M059J (cell line): Measurements from ENCODE around the gene RTN4IP1. TPM values are rescaled to one million over a fixed set of nuclear protein-coding genes. Genes with fewer than 3 reads are reported as not detected.

Source experiments
- DNase-seq: peaks from one replicate; pipeline ENCODE4 v3.0.0-alpha.2; 2012; ENCODE audit warnings: low read depth
- total RNA-seq: library from RNA; depleted of rRNA; stranded (reverse); fragments of >200 nt; shearing (Covaris generic); gene quantifications from 2 replicates; pipeline ENCODE4 v1.2.3, GENCODE V29; 2014

Gene RTN4IP1
- total RNA-seq, 1 experiment from 2014 or later: 13.3 TPM

DNA sequence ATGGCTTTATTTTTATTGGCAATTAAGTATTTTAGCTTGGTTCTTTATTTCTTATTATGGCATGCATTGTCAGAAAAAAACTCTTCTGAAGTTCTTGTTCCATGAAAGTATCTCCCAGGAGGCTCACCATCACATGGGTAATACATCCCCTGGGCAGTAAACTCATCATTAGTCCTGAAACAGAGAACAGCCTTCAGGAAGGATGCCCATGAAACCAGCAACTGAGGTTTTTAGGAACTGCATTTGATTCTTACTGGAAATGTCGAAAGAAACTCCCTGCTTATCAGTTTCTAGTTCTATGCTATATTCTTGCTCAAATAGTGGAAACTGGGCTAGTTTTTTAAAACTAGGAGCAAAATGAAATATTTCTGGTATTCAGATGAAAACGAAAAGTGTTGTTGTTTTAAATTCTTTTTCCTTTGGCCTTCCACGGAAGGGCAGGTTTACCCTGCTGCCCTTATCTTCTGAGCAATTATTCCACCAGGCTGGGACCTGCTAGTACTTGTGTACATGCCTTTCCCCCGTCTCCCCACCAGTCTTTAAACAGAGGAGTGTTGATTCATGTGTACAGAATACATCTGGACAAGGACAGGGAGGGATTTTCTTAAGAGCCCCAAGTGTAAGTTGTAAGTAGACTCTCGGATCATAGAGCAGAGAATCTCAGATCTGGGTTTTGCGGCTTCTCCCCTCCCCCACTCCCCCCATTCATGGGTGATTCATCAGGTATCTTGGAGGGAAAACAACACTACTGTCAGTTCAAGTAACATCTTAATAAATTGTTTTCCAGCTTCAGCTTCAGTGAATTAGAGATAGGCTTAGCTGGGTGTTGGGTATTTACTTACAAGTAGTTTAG is 81.5 kb downstream of the RTN4IP1 start:
- peak; percentile 63 for DNase-seq

DNA sequence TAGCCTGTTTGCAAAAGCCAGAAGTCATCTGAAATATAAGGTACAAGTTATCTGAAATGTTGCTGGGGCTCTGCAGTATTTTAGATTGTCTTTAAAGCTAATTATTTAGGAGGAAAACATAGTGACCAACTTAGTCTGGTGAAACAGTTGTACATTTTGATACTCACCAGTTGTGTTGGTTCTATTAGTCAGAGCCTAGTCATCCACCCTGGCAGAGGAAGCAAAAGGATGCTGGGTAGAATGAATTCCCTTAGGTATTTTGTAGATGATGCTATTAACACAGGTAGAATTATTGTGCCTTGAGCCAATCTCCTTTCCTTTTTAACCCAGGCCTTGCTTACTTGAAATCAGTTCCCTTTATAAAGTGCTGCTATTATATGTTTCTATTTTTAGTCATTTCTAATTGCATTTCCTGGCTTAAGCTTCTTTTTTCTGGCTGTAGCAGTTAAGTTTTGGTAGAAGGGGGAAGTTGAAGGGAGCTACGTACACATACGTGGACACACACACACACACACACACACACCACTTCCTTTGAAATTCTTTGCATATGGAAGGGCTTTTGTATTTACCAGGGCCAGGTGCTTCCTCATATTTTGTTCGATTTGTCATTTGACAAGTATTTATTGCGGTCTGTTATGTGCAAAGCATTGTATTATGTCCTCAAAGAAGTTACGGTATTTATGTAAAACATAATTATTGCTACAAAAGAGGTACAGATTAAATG is 82.4 kb downstream of the RTN4IP1 start:
- DNase-seq: peak; percentile 91

GRCh38 chr6:106546261-106546690 is 83.0 kb downstream of the RTN4IP1 start:
- peak; percentile 82 for DNase-seq

DNA sequence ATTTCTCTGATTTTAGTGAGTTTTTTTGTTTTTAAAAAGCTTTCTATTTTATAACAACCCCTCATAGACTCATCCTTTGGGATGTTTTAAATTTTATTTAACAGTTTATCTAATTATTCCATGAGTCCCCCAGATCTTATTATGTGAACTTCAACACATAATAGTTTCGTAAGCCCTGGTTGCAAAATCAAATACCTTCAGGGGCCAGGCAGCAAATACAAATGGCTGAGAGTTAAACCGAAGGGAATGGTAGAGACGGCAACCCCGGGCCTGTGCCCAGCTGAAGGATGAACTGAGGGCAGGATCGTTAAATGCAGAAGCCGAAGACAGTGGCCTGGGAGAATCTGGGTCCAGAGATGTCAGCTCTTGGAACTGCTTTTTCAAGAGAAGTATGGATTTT is 88.4 kb downstream of the RTN4IP1 start:
- DNase-seq: no peak

GRCh38 chr6:106540432-106540831 is 88.9 kb downstream of the RTN4IP1 start:
- no peak for DNase-seq

DNA sequence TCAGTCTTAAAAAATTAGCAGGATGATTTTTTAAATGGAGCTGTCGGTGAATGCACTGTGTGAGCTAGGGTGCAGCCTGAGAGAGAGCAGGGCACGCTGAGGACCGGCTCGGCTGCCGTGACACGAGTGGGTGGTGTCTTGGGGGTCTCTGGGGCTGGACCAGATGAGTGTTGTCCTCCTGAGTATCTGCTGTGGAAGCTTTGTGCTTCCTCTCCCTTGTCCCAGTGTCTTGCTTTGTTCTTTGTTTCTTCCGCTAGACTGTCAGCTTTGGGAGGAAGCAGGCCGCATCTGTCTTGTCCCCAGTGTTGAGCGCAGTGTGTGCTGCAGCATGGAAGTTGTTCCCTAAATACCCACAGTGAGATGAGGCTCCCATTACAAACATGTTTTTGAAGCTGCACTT is 89.4 kb downstream of the RTN4IP1 start:
- DNase-seq: no peak

GRCh38 chr6:106538145-106538544 is 91.2 kb downstream of the RTN4IP1 start:
- DNase-seq: no peak

DNA sequence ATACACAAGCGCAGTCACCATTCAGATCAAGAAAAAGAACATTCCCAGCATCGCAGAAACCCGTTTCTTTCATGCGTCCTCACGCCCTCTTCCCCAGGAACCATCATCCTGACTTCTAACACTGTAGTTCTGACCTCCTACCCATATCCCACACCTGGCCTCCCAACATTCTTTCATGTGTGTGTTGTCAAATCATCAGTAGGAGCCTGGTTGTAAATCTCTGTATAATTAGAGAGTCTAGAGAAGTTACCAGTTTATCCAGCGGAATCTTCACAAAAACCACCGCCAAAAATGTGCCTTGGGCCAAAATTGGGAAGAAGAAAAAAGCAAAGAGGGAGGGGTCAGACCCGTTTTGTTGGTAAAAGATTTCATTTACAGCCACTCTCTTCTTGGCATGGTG is 91.6 kb downstream of the RTN4IP1 start:
- DNase-seq: no peak

- no peak for DNase-seq
Observed at GRCh38 chr6:106536851-106537250, 92.4 kb downstream of the RTN4IP1 start.

DNA sequence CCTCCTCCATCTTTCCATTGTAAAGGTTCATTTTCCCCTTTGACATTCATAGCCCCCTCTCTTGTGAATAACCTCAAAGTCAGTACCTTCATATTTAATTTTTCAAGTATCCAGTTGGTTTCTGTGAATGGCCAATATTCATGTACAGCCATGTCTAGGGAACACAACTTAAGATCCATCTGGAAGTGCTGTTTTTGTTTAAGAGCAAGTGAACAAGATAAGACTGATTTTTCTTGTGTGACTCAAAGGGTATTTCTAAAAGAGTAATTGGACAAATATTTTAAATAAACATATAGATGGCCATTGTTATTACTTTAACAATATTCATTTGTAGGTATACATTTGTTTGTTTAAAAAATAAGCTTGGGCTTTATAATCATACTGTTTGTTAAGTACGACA is 92.9 kb downstream of the RTN4IP1 start:
- DNase-seq: no peak

- DNase-seq: no peak
Observed at GRCh38 chr6:106535012-106535411, 94.3 kb downstream of the RTN4IP1 start.

DNA sequence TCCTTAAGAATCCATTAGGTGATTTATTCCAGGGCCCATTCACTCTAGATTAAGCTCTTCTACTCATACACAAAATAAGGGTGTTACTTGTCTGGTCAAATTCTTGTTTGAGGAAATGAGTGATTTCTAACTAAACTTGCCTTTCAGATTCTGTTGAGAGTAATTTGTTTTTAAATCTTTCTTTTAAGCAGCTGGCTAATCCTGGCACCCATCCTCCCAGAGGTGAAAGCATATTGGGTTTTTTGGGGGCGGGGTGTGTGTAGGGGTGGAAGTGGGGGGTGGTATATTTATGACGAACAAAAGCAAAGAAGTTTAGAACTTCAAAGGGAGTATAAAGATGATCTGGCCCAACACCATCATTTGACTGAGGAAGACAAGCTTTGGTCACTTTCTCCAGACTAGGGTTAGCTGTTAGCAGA is 94.7 kb downstream of the RTN4IP1 start:
- DNase-seq: no peak

- no peak for DNase-seq
Observed at GRCh38 chr6:106534004-106534403, 95.3 kb downstream of the RTN4IP1 start.

- DNase-seq: no peak
Observed at GRCh38 chr6:106533054-106533453, 96.2 kb downstream of the RTN4IP1 start.

DNA sequence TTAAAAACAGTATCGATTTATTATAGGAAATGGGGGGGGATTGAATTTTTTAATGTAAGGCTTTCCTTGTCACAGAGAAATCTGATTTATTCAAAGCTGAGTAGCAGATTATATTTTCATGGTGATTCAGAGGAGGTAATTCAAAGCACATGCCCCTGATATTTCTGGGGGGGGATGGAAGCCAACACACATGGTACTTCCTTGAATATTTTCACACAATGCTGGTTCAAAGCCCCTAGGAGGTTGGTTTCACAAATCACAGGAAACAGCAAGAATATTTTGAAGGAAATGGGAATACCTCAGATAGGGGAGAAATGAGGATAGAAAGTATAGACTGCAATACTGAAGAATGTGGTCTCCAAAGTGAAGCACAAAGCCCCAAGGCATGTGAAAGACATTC is 98.8 kb downstream of the RTN4IP1 start:
- no peak for DNase-seq

- no peak for DNase-seq
Observed at GRCh38 chr6:106530026-106530425, 99.3 kb downstream of the RTN4IP1 start.

GRCh38 chr6:106529438-106529837 is 99.9 kb downstream of the RTN4IP1 start:
- peak; percentile 45 for DNase-seq

- DNase-seq: no peak
Observed at GRCh38 chr6:106528521-106528920, 100.8 kb downstream of the RTN4IP1 start.

- DNase-seq: peak; percentile 94
Observed at GRCh38 chr6:106527979-106528378, 101.3 kb downstream of the RTN4IP1 start.

DNA sequence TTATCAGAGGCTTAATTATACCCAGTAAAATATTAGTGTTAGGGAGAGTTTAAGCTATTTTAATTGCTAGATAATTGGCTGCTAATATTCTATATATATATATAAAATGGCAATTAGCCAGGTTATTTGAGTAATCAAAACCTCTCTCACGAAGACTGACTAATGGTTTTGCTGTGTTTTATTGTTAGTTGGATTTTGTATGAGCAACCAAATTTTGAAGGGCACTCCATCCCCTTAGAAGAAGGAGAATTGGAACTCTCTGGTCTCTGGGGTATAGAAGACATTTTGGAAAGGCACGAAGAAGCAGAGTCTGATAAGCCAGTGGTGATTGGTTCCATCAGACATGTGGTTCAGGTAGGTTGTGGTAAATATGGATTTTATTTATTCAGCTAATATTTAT is 102.2 kb downstream of the RTN4IP1 start:
- DNase-seq: no peak

DNA sequence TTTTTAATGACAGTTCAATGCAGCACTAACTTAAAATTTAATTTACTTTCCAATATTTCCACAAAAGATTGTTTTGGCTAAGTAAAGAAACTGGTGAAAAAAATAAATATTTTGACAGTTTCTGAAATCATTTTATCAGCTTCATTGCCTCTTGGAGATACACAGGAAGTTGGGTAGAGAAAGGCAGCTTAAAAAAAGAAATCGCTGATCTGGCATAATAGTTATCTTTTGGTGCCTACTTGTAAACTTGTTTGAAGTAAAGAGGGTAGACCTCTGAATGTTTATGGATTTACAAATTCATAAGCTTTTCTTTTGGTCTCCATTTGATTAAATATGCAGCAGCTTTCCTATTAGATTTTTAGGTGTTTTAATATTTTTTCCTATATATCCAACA is 103.4 kb downstream of the RTN4IP1 start:
- DNase-seq: no peak

- DNase-seq: peak; percentile 65
Observed at GRCh38 chr6:106525107-106525881, 104.0 kb downstream of the RTN4IP1 start.
